HepG2 (cell line): ENCODE data around the gene SH3PXD2A.

Experiments
- ATF3 ChIP-seq: sonication (generic); formaldehyde crosslinking; IDR thresholded peaks from 2 replicates; pipeline ENCODE4 v1.4.0; 2020; ENCODE audit warnings: missing genetic modification reagents
- CCAR2 ChIP-seq: fragments of 200-400 bp; formaldehyde crosslinking; optimal IDR thresholded peaks from 2 replicates; pipeline ENCODE3; 2018; ENCODE audit warnings: low read depth, mild to moderate bottlenecking, low read length, moderate library complexity
- GABPA ChIP-seq, 2 experiments: IDR thresholded peaks; 2 replicates each; pipeline ENCODE4 v1.6.1; 2011 to 2016; ENCODE audit warnings: low read depth in 2 of 2, low read length in 1 of 2, missing biosample characterization in 1 of 2, missing genetic modification characterization in 1 of 2
- MBD4 ChIP-seq: IDR thresholded peaks from 2 replicates; pipeline ENCODE4 v1.6.1; 2012; ENCODE audit warnings: low read length, inconsistent platforms, borderline replicate concordance
- MTA3 ChIP-seq: sonication (generic); formaldehyde crosslinking; IDR thresholded peaks from 2 replicates; pipeline ENCODE4 v1.4.0; 2020; ENCODE audit warnings: missing genetic modification reagents
- NFE2L2 ChIP-seq: fragments of 150-350 bp; IDR thresholded peaks from 2 replicates; pipeline ENCODE4 v1.6.1; 2014; ENCODE audit warnings: low read length
- PCBP1 ChIP-seq: fragments of 200-400 bp; formaldehyde crosslinking; IDR thresholded peaks from 2 replicates; pipeline ENCODE4 v1.6.1; 2017; ENCODE audit warnings: mild to moderate bottlenecking, low read depth, low read length, borderline replicate concordance
- SALL2 ChIP-seq: sonication (generic); formaldehyde crosslinking; IDR thresholded peaks from 2 replicates; pipeline ENCODE4 v1.8.1; 2023; ENCODE audit warnings: mild to moderate bottlenecking, missing genetic modification reagents, inconsistent platforms
- ZBTB14 ChIP-seq: sonication (generic); formaldehyde crosslinking; IDR thresholded peaks from 2 replicates; pipeline ENCODE4 v1.4.0; 2020; ENCODE audit warnings: missing genetic modification reagents
- ZBTB43 ChIP-seq: sonication (generic); formaldehyde crosslinking; conservative IDR thresholded peaks from 2 replicates; pipeline ENCODE4 v1.4.0; 2020; ENCODE audit warnings: missing genetic modification reagents
- TF ChIP-seq, protein P1 (sequence below): sonication (generic); formaldehyde crosslinking; IDR thresholded peaks from 2 replicates; pipeline ENCODE4 v1.5.0; 2020; ENCODE audit warnings: mild to moderate bottlenecking, missing genetic modification reagents, moderate library complexity
- TF ChIP-seq, protein P2 (sequence below): sonication (generic); formaldehyde crosslinking; IDR thresholded peaks from 2 replicates; pipeline ENCODE4 v1.4.0; 2020; ENCODE audit warnings: missing genetic modification reagents

DNA sequence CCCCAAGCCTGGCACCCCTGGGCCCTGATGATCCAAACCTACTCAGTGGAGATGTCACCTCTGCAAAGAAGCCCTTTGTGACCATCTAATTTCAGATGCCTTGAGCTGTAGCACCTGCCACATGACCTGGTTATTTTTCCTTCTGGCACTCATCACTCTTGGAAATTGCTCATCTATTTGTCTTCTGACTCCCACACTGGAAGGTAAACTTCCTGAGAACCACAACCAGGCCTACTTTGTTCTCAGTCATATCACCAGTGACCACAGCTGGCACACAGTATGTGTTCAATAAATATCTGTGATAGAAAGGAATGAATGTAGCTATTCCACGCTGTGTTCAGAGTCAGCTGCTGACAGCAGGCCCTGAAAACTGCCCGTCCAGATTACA, 97.1 kb downstream of the SH3PXD2A start:
- TF ChIP-seq, protein P1, sequence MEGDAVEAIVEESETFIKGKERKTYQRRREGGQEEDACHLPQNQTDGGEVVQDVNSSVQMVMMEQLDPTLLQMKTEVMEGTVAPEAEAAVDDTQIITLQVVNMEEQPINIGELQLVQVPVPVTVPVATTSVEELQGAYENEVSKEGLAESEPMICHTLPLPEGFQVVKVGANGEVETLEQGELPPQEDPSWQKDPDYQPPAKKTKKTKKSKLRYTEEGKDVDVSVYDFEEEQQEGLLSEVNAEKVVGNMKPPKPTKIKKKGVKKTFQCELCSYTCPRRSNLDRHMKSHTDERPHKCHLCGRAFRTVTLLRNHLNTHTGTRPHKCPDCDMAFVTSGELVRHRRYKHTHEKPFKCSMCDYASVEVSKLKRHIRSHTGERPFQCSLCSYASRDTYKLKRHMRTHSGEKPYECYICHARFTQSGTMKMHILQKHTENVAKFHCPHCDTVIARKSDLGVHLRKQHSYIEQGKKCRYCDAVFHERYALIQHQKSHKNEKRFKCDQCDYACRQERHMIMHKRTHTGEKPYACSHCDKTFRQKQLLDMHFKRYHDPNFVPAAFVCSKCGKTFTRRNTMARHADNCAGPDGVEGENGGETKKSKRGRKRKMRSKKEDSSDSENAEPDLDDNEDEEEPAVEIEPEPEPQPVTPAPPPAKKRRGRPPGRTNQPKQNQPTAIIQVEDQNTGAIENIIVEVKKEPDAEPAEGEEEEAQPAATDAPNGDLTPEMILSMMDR (CRISPR knock-in tag), result no peak
- no peak for TF ChIP-seq SALL2 (CRISPR knock-in tag)
- TF ChIP-seq PCBP1, result no peak
- no peak for TF ChIP-seq ZBTB43 (CRISPR knock-in tag)
- TF ChIP-seq NFE2L2, result no peak
- TF ChIP-seq GABPA (IDR thresholded peaks at IDR 0.05; ENCODE audit: low read depth, low read length), result no peak
- TF ChIP-seq GABPA (CRISPR knock-in tag; IDR thresholded peaks at IDR 0.05; ENCODE audit: low read depth), result no peak
- no peak for TF ChIP-seq ATF3 (CRISPR knock-in tag)
- TF ChIP-seq, protein P2, sequence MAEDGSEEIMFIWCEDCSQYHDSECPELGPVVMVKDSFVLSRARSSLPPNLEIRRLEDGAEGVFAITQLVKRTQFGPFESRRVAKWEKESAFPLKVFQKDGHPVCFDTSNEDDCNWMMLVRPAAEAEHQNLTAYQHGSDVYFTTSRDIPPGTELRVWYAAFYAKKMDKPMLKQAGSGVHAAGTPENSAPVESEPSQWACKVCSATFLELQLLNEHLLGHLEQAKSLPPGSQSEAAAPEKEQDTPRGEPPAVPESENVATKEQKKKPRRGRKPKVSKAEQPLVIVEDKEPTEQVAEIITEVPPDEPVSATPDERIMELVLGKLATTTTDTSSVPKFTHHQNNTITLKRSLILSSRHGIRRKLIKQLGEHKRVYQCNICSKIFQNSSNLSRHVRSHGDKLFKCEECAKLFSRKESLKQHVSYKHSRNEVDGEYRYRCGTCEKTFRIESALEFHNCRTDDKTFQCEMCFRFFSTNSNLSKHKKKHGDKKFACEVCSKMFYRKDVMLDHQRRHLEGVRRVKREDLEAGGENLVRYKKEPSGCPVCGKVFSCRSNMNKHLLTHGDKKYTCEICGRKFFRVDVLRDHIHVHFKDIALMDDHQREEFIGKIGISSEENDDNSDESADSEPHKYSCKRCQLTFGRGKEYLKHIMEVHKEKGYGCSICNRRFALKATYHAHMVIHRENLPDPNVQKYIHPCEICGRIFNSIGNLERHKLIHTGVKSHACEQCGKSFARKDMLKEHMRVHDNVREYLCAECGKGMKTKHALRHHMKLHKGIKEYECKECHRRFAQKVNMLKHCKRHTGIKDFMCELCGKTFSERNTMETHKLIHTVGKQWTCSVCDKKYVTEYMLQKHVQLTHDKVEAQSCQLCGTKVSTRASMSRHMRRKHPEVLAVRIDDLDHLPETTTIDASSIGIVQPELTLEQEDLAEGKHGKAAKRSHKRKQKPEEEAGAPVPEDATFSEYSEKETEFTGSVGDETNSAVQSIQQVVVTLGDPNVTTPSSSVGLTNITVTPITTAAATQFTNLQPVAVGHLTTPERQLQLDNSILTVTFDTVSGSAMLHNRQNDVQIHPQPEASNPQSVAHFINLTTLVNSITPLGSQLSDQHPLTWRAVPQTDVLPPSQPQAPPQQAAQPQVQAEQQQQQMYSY (CRISPR knock-in tag), result no peak
- no peak for TF ChIP-seq MBD4
- TF ChIP-seq CCAR2, result no peak
- no peak for TF ChIP-seq ZBTB14 (CRISPR knock-in tag)
- TF ChIP-seq MTA3, result no peak
